Measurements from ENCODE around the gene EHBP1. TPM values are rescaled to one million over a fixed set of nuclear protein-coding genes. Genes with fewer than 3 reads are reported as not detected.

Gene EHBP1
- total RNA-seq, 3 donors from 2014 or later (not counting 1 experiment from before 2014, with no cell fraction given): 22.4 to 33.4 (median 28.3) TPM

DNA sequence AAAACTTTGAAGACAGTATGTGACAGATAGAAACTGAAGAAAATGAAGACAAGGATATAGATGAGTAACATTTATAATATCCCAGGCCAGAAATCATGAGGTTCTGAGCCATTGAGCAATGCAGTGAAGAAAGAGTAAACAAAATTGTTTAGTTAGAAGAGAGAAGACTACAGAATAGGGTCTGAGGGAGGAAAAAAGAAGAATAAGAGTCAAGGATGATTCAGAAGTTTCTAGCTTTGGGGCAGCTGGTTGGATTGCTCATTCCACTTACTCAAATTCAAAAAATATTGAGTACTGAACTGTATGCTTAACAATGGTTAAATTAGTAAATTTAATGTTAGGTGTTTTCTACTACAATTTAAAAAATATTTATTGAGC is 190.1 kb downstream of the EHBP1 start:
- no peak for DNase-seq
- no peaks in the 10 kb centered on the region for H3K27me3 Mint-ChIP-seq (ENCODE audit: low read depth in 2 of 2)
- Histone ChIP-seq H3K27me3 (ENCODE audit: control insufficient read depth, insufficient read depth, low read length) (no peaks in the 10 kb centered on the region), H3K4me3 (ENCODE audit: low read length) (no peak overlapping the region), H3K27ac (ENCODE audit: low read length) (no peak overlapping the region), H3K4me1 (ENCODE audit: control insufficient read depth, insufficient read depth, low read length) (no peaks in the 10 kb centered on the region), H3K9me3 (ENCODE audit: control insufficient read depth, insufficient read depth, low read length) (no peaks in the 10 kb centered on the region), H3K36me3 (ENCODE audit: control insufficient read depth, insufficient read depth, low read length) (no peaks in the 10 kb centered on the region)
- no peak overlapping the region for H3K27ac Mint-ChIP-seq
- no peaks in the 10 kb centered on the region for H3K36me3 Mint-ChIP-seq
- intact Hi-C loops (cut with micrococcal nuclease): no loop called here
- no peak overlapping the region for H3K4me3 Mint-ChIP-seq
- no peaks in the 10 kb centered on the region for H3K9me3 Mint-ChIP-seq
- ATAC-seq: no peak
- H3K4me1 Mint-ChIP-seq: no peaks in the 10 kb centered on the region
- TF ChIP-seq, protein P1, sequence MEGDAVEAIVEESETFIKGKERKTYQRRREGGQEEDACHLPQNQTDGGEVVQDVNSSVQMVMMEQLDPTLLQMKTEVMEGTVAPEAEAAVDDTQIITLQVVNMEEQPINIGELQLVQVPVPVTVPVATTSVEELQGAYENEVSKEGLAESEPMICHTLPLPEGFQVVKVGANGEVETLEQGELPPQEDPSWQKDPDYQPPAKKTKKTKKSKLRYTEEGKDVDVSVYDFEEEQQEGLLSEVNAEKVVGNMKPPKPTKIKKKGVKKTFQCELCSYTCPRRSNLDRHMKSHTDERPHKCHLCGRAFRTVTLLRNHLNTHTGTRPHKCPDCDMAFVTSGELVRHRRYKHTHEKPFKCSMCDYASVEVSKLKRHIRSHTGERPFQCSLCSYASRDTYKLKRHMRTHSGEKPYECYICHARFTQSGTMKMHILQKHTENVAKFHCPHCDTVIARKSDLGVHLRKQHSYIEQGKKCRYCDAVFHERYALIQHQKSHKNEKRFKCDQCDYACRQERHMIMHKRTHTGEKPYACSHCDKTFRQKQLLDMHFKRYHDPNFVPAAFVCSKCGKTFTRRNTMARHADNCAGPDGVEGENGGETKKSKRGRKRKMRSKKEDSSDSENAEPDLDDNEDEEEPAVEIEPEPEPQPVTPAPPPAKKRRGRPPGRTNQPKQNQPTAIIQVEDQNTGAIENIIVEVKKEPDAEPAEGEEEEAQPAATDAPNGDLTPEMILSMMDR (IDR thresholded peaks at IDR 0.05): no peak

DNA sequence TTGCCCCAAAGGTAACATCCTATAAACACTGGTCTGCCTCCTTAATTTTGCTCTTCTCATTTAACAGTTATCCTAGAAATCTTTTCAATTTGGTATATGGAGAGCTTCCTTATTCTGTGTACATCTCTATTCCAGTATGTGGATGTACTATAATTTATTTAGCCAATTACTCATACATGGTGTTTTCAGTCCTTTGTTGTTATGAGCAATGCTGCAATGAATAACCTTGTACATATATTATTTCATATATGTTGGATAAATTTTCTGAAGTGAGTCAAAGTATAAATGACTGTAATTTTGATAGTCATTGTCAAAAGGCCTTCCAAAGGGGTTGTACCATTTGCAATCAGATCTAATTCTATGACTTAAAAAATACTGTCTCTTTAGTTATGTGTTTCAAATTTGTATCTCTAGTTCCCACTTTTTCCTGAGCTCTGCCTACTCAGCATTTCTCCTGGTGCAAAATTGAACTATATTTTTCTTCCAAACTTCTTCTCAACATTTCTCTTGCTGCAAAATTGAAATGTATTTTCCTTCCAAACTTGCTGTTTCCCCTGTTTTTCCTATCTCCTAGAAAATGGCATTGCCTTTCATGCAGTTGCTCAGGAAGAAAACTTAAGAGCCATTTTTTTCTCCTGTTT is 191.8 kb downstream of the EHBP1 start:
- H3K36me3 Mint-ChIP-seq: no peaks in the 10 kb centered on the region
- H3K27ac Mint-ChIP-seq: no peak overlapping the region
- DNase-seq (no peak), ATAC-seq (no peak)
- no peaks in the 10 kb centered on the region for H3K9me3 ChIP-seq (ENCODE audit: control insufficient read depth, insufficient read depth, low read length)
- H3K27ac ChIP-seq (ENCODE audit: low read length): no peak overlapping the region
- H3K4me3 Mint-ChIP-seq: no peak overlapping the region
- TF ChIP-seq, protein P1 (IDR thresholded peaks at IDR 0.05): no peak
- no peak overlapping the region for H3K4me3 ChIP-seq (ENCODE audit: low read length)
- no peaks in the 10 kb centered on the region for H3K9me3 Mint-ChIP-seq
- H3K36me3 ChIP-seq (ENCODE audit: control insufficient read depth, insufficient read depth, low read length): no peaks in the 10 kb centered on the region
- intact Hi-C loops (cut with micrococcal nuclease): no loop called here
- no peaks in the 10 kb centered on the region for H3K4me1 Mint-ChIP-seq
- no peaks in the 10 kb centered on the region for H3K27me3 Mint-ChIP-seq (ENCODE audit: low read depth in 2 of 2)
- H3K4me1 ChIP-seq (ENCODE audit: control insufficient read depth, insufficient read depth, low read length): no peaks in the 10 kb centered on the region
- H3K27me3 ChIP-seq (ENCODE audit: control insufficient read depth, insufficient read depth, low read length): no peaks in the 10 kb centered on the region

DNA sequence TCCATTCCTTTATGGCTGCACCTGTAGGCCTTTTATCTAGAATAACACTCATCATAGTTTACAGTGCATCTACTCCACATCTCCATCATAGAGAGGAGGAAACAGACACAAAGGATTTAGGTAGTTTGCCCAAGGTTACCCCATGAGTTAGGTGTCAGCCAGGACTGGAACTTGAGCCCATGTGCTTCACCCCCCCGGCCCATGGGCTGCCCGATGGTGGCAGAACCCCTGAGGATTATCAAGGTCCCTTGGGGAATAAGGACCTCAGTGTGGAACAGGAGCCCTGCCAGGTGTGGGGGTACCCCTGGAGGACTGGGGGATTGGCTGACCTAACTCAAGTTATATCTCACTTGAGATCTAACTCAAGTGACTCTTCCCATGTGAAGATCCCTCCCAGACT is 198.8 kb downstream of the EHBP1 start:
- DNase-seq: no peak
- Mint-ChIP-seq H3K36me3 (no peaks in the 10 kb centered on the region), H3K9me3 (no peaks in the 10 kb centered on the region), H3K4me1 (no peaks in the 10 kb centered on the region), H3K4me3 (no peak overlapping the region), H3K27ac (no peak overlapping the region), H3K27me3 (ENCODE audit: low read depth in 2 of 2) (no peaks in the 10 kb centered on the region)
- TF ChIP-seq, protein P1 (IDR thresholded peaks at IDR 0.05): no peak
- no peaks in the 10 kb centered on the region for H3K27me3 ChIP-seq (ENCODE audit: control insufficient read depth, insufficient read depth, low read length)
- no peak overlapping the region for H3K4me3 ChIP-seq (ENCODE audit: low read length)
- H3K27ac ChIP-seq (ENCODE audit: low read length): no peak overlapping the region
- no peaks in the 10 kb centered on the region for H3K9me3 ChIP-seq (ENCODE audit: control insufficient read depth, insufficient read depth, low read length)
- 100% methylated on average over 2 of the region's 2 CpGs for WGBS (ENCODE audit: insufficient coverage)
- no peak for ATAC-seq
- no peaks in the 10 kb centered on the region for H3K4me1 ChIP-seq (ENCODE audit: control insufficient read depth, insufficient read depth, low read length)
- H3K36me3 ChIP-seq (ENCODE audit: control insufficient read depth, insufficient read depth, low read length): no peaks in the 10 kb centered on the region
- intact Hi-C loops (cut with micrococcal nuclease): no loop called here

DNA sequence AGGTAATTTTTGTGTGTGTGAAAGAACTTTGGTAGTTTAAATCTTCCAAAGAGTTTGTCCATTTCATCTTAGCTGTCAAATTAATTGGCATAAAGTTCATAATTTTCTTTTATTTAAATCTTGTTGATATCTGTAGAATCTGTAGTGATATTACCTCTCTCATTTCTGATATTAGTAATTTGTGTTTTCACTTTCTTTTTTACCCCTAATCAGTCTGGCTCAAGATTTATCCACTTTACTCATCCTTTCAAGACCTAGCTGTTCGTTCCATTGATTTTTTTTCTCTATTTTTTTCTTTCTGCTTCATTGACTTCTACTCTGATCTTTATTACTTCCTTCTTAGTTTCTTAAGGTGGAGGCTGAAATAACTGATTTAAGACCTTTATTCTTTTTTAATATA is 202.6 kb downstream of the EHBP1 start:
- Histone ChIP-seq H3K36me3 (ENCODE audit: control insufficient read depth, insufficient read depth, low read length) (no peaks in the 10 kb centered on the region), H3K27me3 (ENCODE audit: control insufficient read depth, insufficient read depth, low read length) (no peaks in the 10 kb centered on the region), H3K4me1 (ENCODE audit: control insufficient read depth, insufficient read depth, low read length) (no peaks in the 10 kb centered on the region), H3K9me3 (ENCODE audit: control insufficient read depth, insufficient read depth, low read length) (no peaks in the 10 kb centered on the region), H3K4me3 (ENCODE audit: low read length) (no peak overlapping the region), H3K27ac (ENCODE audit: low read length) (no peak overlapping the region)
- TF ChIP-seq, protein P1 (IDR thresholded peaks at IDR 0.05): no peak
- ATAC-seq (no peak), DNase-seq (no peak)
- intact Hi-C loops (cut with micrococcal nuclease): no loop called here
- Mint-ChIP-seq H3K4me3 (no peak overlapping the region), H3K4me1 (peaks cover under 1% of the 10 kb centered on the region in 2 donors), H3K36me3 (no peaks in the 10 kb centered on the region), H3K9me3 (no peaks in the 10 kb centered on the region), H3K27me3 (ENCODE audit: low read depth in 2 of 2) (no peaks in the 10 kb centered on the region), H3K27ac (no peak overlapping the region)
- no CpG with 5 or more reads among the region's 1 CpG for WGBS (ENCODE audit: insufficient coverage)
